Neural cell (in vitro differentiated cells): ENCODE data around the gene CFAP61.

Source experiments
- CTCF ChIP-seq: fragments of 450-650 bp; IDR thresholded peaks from 2 replicates; pipeline ENCODE4 v1.5.1; 2014; ENCODE audit warnings: antibody characterized with exemption, mild to moderate bottlenecking, moderate library complexity; ENCODE audit not compliant: poor library complexity, severe bottlenecking
- EP300 ChIP-seq: fragments of 450-650 bp; conservative IDR thresholded peaks from 2 replicates; pipeline ENCODE4 v1.6.1; 2014; ENCODE audit warnings: antibody characterized with exemption, mild to moderate bottlenecking, moderate library complexity; ENCODE audit not compliant: poor library complexity, severe bottlenecking
- MXI1 ChIP-seq: fragments of 450-650 bp; conservative IDR thresholded peaks from 2 replicates; pipeline ENCODE4 v1.6.1; 2014; ENCODE audit warnings: antibody characterized with exemption, mild to moderate bottlenecking; ENCODE audit not compliant: poor library complexity, severe bottlenecking
- POLR2AphosphoS5 ChIP-seq: IDR thresholded peaks from 2 replicates; pipeline ENCODE4 v1.6.1; 2012
- RAD21 ChIP-seq: fragments of 450-650 bp; conservative IDR thresholded peaks from 2 replicates; pipeline ENCODE4 v1.6.1; 2014; ENCODE audit warnings: antibody characterized with exemption, mild to moderate bottlenecking, moderate library complexity
- TF ChIP-seq, protein P1 (sequence below): IDR thresholded peaks from 2 replicates; pipeline ENCODE4 v1.6.1; 2012; ENCODE audit warnings: borderline replicate concordance

DNA sequence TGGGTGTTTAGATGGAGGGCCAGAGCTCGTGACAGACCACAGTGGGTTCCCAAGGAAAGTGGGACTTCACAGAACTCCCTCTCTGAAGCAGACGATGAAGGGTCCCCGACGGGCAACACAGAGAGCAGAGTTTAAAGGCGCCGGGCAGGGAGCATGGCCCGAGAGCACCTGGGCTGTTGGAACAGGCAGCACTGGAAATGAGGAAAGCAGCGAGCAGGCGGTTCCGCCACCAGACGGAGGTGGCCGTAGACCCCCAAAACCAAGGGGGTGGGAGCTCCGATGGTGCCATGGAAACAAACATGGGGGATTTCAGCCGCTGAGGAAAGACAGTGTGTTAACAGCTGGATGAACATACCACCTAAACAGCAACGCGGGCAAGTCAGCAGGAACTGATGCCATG, 288.1 kb downstream of the CFAP61 start:
- TF ChIP-seq CTCF (no peak), EP300 (no peak), POLR2AphosphoS5 (no peak), MXI1 (no peak), RAD21 (no peak)
- TF ChIP-seq, protein P1, sequence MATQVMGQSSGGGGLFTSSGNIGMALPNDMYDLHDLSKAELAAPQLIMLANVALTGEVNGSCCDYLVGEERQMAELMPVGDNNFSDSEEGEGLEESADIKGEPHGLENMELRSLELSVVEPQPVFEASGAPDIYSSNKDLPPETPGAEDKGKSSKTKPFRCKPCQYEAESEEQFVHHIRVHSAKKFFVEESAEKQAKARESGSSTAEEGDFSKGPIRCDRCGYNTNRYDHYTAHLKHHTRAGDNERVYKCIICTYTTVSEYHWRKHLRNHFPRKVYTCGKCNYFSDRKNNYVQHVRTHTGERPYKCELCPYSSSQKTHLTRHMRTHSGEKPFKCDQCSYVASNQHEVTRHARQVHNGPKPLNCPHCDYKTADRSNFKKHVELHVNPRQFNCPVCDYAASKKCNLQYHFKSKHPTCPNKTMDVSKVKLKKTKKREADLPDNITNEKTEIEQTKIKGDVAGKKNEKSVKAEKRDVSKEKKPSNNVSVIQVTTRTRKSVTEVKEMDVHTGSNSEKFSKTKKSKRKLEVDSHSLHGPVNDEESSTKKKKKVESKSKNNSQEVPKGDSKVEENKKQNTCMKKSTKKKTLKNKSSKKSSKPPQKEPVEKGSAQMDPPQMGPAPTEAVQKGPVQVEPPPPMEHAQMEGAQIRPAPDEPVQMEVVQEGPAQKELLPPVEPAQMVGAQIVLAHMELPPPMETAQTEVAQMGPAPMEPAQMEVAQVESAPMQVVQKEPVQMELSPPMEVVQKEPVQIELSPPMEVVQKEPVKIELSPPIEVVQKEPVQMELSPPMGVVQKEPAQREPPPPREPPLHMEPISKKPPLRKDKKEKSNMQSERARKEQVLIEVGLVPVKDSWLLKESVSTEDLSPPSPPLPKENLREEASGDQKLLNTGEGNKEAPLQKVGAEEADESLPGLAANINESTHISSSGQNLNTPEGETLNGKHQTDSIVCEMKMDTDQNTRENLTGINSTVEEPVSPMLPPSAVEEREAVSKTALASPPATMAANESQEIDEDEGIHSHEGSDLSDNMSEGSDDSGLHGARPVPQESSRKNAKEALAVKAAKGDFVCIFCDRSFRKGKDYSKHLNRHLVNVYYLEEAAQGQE: no peak
